Panc1 (cell line): ENCODE data around the gene NMT1. TPM values are rescaled to one million over a fixed set of nuclear protein-coding genes. Genes with fewer than 3 reads are reported as not detected.

Source experiments
- ATAC-seq: fragments of 200-7000 bp; cut with Tn5 transposase; 2 replicates; pipeline ENCODE4 v1.9.1; 2020; ENCODE audit warnings: mild to moderate bottlenecking, moderate library complexity
- BruUV-seq: library from RNA; stranded (reverse); fragments of 400-500 nt; replicated peaks from 2 replicates; lab custom pipeline; 2021; lab: Mats Ljungman, UMichigan
- CTCF ChIA-PET: fragments of 300-600 bp; sonication (Branson Sonifier 250); formaldehyde crosslinking; loops from one replicate; lab custom pipeline; 2022; ENCODE audit warnings: antibody characterized with exemption; lab: Charles Lee
- POLR2A ChIA-PET: fragments of 300-600 bp; sonication (Branson Sonifier 250); formaldehyde crosslinking; loops from one replicate; lab custom pipeline; 2022; ENCODE audit warnings: antibody characterized with exemption; lab: Charles Lee
- DNase-seq: peaks from one replicate; pipeline ENCODE4 v3.0.0-alpha.2; 2010; ENCODE audit warnings: low read depth, low spot score
- H3K27ac ChIP-seq: 2 replicates; pipeline ENCODE4 v1.5.1; 2011; ENCODE audit warnings: mild to moderate bottlenecking, low read length, inconsistent platforms
- H3K27me3 ChIP-seq: fragments of 200-500 bp; sonication (Bioruptor generic); 2 replicates; pipeline ENCODE4 v1.6.0; 2014; ENCODE audit warnings: low read length, inconsistent platforms; ENCODE audit not compliant: control insufficient read depth, insufficient read depth
- H3K36me3 ChIP-seq: fragments of 200-500 bp; sonication (Bioruptor generic); 2 replicates; pipeline ENCODE4 v1.5.1; 2014; ENCODE audit warnings: inconsistent platforms, mild to moderate bottlenecking, low read length, moderate library complexity; ENCODE audit not compliant: control insufficient read depth, insufficient read depth
- H3K4me1 ChIP-seq: 2 replicates; pipeline ENCODE4 v1.5.1; 2011; ENCODE audit warnings: inconsistent platforms, mild to moderate bottlenecking, low read length, moderate library complexity; ENCODE audit not compliant: control insufficient read depth, insufficient read depth
- H3K4me3 ChIP-seq, 2 experiments: 2 replicates each; pipeline ENCODE4 v1.5.1; 2011 to 2012; ENCODE audit warnings: low read depth in 2 of 2, low read length in 2 of 2, mild to moderate bottlenecking in 2 of 2, inconsistent platforms in 1 of 2, moderate library complexity in 1 of 2
- H3K9me3 ChIP-seq: fragments of 200-500 bp; sonication (Bioruptor generic); 2 replicates; pipeline ENCODE4 v1.5.1; 2014; ENCODE audit warnings: low read depth, mild to moderate bottlenecking, inconsistent platforms, low read length, moderate library complexity; ENCODE audit not compliant: control insufficient read depth, insufficient read depth
- POLR2AphosphoS5 ChIP-seq: IDR thresholded peaks from 2 replicates; pipeline ENCODE4 v1.6.1; 2012; ENCODE audit warnings: mild to moderate bottlenecking, low read depth, low read length, moderate library complexity
- SIN3A ChIP-seq: IDR thresholded peaks from 2 replicates; pipeline ENCODE4 v1.6.1; 2012; ENCODE audit warnings: low read depth, mild to moderate bottlenecking, low read length, moderate library complexity, borderline replicate concordance; ENCODE audit not compliant: insufficient read depth
- TCF7L2 ChIP-seq: IDR thresholded peaks from 2 replicates; pipeline ENCODE4 v1.6.1; 2011; ENCODE audit warnings: mild to moderate bottlenecking, low read depth, low read length, inconsistent platforms
- in situ Hi-C: cut with HindIII; loops from 2 replicates; pipeline ENCODE4 v1.10.0; 2016; ENCODE audit warnings: low sequenced_read_pairs, low pct_unique_long_range_greater_than_20kb
- intact Hi-C: fragments of 100-400 bp; cut with micrococcal nuclease; formaldehyde crosslinking; loops from one replicate; pipeline ENCODE4 v1.10.0; 2022; ENCODE audit not compliant: unreplicated experiment
- total RNA-seq: library from RNA; stranded (reverse); gene quantifications from one replicate; pipeline ENCODE4 v1.2.1, GENCODE V29; 2021; ENCODE audit not compliant: unreplicated experiment
- TF ChIP-seq, protein P1 (sequence below): fragments of 450-650 bp; IDR thresholded peaks from 2 replicates; pipeline ENCODE4 v1.5.1; 2017; ENCODE audit warnings: mild to moderate bottlenecking
- TF ChIP-seq, protein P2 (sequence below), 2 experiments: IDR thresholded peaks; 2 replicates each; pipeline ENCODE4 v1.6.1; 2011 to 2012; ENCODE audit warnings: low read depth in 2 of 2, control low read depth in 1 of 2, low read length in 1 of 2, mild to moderate bottlenecking in 1 of 2, moderate library complexity in 1 of 2; ENCODE audit not compliant: insufficient read depth in 1 of 2

NMT1 gene
- total RNA-seq, 1 experiment from 2014 or later: 105 TPM

- Histone ChIP-seq H3K27me3 (no peaks in the 10 kb centered on the region), H3K9me3 (no peaks in the 10 kb centered on the region), H3K36me3 (no peaks in the 10 kb centered on the region), H3K4me3 (no peak overlapping the region), H3K4me1 (peaks cover 13% of the 10 kb centered on the region), H3K27ac (no peak overlapping the region)
- POLR2A ChIA-PET: no interaction called here
- CTCF ChIA-PET: interaction anchor here (0.5 to 0.7 kb wide), 3 partner anchors 13 to 65 kb away, joined by 3 to 9 read pairs (median 3); no protein-coding TSS in a partner anchor
- DNase-seq: no peak
- TF ChIP-seq, protein P1, sequence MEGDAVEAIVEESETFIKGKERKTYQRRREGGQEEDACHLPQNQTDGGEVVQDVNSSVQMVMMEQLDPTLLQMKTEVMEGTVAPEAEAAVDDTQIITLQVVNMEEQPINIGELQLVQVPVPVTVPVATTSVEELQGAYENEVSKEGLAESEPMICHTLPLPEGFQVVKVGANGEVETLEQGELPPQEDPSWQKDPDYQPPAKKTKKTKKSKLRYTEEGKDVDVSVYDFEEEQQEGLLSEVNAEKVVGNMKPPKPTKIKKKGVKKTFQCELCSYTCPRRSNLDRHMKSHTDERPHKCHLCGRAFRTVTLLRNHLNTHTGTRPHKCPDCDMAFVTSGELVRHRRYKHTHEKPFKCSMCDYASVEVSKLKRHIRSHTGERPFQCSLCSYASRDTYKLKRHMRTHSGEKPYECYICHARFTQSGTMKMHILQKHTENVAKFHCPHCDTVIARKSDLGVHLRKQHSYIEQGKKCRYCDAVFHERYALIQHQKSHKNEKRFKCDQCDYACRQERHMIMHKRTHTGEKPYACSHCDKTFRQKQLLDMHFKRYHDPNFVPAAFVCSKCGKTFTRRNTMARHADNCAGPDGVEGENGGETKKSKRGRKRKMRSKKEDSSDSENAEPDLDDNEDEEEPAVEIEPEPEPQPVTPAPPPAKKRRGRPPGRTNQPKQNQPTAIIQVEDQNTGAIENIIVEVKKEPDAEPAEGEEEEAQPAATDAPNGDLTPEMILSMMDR: no peak
- TF ChIP-seq TCF7L2 (no peak), POLR2AphosphoS5 (no peak)
- in situ Hi-C loops: no loop called here
- intact Hi-C loops: no loop called here
- BruUV-seq: no TSS peak
- no peak for ATAC-seq
These were observed 50.7 kb downstream of the NMT1 start for GRCh38 chr17:45111850-45112249.

GRCh38 chr17:45112559-45113423 is 51.7 kb downstream of the NMT1 start:
- peaks cover 13% of the 10 kb centered on the region for H3K4me1 ChIP-seq
- CTCF ChIA-PET: interaction anchor here (0.5 kb wide), 1 partner anchor 23 kb away, joined by 3 read pairs; the partner anchor contains the start of gene ACBD4
- no peaks in the 10 kb centered on the region for H3K9me3 ChIP-seq
- in situ Hi-C loops (no loop called here), intact Hi-C loops (no loop called here)
- no peaks in the 10 kb centered on the region for H3K36me3 ChIP-seq
- POLR2A ChIA-PET: no interaction called here
- ATAC-seq (no peak), DNase-seq (no peak)
- BruUV-seq: no TSS peak
- no peak overlapping the region for H3K27ac ChIP-seq
- no peak overlapping the region for H3K4me3 ChIP-seq
- TF ChIP-seq POLR2AphosphoS5 (no peak), SIN3A (no peak), TCF7L2 (no peak)
- TF ChIP-seq, protein P2, sequence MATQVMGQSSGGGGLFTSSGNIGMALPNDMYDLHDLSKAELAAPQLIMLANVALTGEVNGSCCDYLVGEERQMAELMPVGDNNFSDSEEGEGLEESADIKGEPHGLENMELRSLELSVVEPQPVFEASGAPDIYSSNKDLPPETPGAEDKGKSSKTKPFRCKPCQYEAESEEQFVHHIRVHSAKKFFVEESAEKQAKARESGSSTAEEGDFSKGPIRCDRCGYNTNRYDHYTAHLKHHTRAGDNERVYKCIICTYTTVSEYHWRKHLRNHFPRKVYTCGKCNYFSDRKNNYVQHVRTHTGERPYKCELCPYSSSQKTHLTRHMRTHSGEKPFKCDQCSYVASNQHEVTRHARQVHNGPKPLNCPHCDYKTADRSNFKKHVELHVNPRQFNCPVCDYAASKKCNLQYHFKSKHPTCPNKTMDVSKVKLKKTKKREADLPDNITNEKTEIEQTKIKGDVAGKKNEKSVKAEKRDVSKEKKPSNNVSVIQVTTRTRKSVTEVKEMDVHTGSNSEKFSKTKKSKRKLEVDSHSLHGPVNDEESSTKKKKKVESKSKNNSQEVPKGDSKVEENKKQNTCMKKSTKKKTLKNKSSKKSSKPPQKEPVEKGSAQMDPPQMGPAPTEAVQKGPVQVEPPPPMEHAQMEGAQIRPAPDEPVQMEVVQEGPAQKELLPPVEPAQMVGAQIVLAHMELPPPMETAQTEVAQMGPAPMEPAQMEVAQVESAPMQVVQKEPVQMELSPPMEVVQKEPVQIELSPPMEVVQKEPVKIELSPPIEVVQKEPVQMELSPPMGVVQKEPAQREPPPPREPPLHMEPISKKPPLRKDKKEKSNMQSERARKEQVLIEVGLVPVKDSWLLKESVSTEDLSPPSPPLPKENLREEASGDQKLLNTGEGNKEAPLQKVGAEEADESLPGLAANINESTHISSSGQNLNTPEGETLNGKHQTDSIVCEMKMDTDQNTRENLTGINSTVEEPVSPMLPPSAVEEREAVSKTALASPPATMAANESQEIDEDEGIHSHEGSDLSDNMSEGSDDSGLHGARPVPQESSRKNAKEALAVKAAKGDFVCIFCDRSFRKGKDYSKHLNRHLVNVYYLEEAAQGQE (IDR thresholded peaks at IDR 0.05; ENCODE audit: insufficient read depth in 1 of 2, low read depth in 2 of 2, low read length in 1 of 2): no peak
- TF ChIP-seq, protein P1: no peak
- H3K27me3 ChIP-seq: no peaks in the 10 kb centered on the region
